Colon (tissue), 2 donors: Measurements from ENCODE around the gene PTPRN2.
"Not testable (repeated sequence)": the region's sequence is repeated elsewhere in the genome, so short reads cannot be mapped to it uniquely, and the experiment has no call there.

Source experiments
- FAIRE-seq: peaks from 2 replicates; lab custom pipeline; 2012; peaks lifted over from hg19 to GRCh38; lab: Jason Lieb, UNC
- donor health status: control.
- donor health status: control.

Gene PTPRN2

DNA sequence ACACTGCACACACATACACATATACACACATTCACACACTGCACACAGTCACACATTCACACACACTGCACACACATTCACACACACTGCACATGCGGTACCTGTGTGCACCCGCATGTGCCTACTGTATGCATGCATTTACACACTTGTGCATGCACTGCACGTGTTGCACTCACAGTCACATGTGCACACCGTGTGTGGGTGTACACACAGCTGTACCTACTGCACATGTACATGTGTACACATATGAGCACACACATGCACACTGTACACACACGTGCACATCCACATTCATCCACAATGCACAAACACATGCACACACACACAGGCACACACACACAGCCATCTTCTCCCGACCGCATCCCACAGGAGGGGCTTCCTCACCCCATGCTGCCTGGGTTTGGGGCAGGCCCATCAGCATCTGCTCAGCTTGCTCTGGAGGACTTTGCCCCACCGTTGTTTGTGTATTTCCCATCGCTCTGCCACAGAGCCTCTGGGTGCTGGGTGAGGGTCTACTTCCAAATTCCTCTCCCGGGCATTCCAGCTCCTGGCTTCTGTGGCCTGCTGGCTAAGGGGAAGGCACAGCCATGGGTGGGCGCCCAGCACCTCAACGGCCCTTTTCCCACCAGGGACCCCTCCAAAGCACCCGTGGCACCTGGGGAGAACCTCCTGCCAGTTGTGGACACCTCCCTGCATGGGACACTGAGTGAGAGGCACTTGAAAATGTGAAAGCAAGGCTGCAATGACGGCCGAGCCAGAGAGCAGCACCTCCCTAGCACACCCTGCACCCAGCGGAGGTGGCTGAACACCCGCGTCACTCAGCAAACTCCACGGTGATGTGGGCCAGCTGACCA is 324.3 kb downstream of the PTPRN2 start:
- no peak for FAIRE-seq

DNA sequence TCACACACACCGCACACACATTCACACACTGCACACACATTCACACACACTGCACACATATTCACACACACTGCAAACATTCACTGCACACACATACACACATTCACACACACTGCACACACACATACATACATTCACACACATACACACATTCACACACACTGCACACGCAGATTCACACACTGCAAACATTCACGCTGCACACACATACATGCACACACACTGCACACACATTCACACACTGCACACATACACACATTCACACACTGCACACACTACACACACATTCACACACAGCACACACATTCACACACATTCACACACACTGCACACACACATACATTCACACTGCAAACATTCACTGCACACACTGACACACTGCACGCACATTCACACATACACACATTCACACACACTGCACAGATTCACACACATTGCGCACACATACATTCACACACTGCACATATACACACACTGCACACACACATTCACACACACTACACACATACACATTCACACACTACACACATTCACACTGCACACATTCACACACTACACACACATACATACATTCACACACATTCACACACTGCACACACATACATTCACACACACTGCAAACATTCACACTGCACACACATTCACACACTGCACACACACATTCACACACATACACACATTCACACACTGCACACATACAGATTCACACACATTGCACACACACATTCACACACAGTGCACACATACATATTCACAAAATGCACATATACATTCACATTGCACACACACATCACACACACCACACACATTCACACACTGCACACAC is 325.1 kb downstream of the PTPRN2 start:
- no peak for FAIRE-seq

DNA sequence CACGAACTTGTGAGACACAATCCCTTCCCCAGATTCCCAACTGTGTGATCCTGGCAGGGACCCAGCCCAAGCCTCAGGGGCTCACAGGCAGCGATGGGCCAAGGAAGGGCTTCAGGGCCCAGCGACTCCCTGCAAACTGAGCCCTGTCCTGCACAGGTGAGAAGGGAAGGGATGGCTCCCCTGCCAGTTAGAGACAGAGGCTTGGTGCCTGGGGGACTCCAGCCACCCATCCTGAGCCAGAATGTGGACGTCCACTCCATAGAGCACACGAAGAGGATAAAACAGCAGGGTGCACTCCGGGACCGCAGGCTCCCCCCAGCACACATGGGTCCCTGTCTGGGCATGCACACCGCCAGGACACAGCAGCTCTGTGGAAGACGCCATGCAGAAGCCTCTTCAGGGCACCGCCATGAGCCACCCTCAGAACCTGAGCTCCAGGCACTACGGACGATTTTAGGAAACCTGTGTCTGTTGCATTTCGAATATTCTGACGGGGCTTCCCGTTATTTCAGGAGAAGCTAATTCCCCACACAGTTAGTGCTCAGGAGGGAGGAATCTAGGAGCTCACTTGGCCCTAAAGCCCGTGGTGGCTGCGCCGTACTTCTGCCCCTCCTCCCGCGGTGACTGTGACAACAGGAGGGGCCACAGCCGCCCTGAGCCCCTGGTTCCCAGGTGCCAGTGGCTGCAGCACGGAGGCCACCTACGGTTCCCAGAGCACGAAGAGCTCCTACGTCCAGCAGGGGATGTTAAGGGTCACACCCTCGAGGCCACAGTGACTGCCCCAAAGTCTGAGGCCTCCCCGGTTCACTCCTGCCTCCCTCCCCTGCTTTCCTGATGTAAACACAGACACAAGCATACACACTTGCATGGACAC is 326.0 kb downstream of the PTPRN2 start:
- no peak for FAIRE-seq

DNA sequence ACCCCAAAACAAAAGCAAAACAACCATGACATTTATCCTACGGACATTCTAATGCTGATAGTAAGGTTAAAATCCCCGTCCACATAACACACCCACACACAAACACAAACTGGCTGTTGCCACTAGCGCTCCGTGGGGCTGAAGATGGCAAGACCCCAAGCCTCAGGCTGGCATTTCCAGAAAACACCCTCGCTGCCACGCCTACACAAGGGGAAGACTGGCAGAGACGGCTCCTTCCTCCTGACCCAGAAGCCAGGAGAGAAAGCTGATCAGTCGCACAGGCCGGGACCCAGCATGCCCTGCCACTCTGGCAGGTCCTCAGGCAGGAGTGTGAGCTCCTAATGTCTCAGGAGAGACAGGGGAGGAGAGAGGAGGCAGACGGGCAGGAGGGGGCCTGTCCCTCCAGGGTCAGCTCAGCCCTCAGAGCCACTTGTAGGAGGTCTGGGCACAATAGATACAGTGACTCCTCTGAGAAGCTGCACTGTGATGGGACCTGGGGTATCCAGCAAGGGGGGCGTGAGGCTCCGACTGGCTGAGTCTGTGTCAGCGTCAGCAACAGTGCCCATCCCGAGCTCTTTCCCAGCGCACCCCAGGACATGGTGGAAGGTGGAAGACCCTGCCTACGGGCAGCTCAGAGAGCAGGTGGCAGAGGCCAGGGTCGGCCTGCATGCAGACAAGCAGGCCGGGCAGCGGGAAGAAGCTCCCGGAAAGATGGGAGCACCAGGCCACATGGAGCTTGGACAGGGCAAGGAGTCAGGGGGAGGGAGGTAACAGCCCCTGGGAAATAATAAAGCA is 326.9 kb downstream of the PTPRN2 start:
- FAIRE-seq = no peak

DNA sequence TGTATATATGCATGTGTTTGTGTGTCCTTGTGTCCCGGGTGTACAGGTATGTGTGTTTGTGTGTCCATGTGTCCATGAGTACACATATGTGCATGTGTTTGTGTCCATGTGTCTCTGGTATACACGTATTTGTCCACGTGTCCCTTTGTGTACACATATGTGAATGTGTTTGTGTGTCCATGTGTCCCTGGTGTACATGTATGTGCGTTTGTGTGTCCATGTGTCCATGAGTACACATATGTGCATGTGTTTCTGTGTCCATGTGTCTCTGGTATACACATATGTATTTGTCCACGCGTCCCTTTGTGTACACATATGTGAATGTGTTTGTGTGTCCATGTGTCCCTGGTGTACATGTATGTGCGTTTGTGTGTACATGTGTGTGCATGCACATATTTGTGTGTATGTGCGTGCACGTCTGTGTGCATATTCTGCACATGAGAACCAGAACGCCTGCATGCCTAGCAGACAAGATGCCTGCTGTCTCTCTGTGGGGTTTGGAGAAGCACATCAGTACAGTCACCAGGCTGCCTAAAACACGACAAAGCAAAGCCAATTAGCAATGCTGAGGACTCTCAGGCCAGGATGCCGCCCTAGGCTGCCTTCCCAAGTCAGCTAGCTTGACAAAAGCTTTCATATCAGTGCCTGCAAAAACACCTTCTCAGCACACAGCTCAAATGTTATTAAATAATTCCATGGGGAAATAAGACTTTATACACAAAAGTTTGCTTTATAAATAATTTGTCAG is 327.8 kb downstream of the PTPRN2 start:
- no peak for FAIRE-seq

DNA sequence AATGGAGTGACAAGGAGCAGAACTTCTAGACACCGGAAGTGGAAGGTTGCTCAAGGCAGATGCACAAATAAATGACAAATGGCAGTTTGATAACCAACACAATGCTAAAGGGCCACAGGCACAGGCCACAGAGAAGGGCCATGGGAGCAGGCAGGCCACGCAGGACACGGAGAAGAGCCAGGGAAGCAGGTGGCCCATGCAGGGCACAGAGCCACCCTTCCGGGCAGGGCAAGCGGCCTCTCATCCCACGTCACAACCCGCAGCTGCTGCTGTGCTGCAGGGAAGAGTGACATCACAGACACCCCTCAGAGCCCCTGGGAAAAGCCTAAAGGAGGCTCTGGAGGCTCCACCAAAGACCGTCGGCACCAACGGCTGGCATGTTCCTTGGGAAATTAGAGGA is 328.5 kb downstream of the PTPRN2 start:
- FAIRE-seq = no peak

DNA sequence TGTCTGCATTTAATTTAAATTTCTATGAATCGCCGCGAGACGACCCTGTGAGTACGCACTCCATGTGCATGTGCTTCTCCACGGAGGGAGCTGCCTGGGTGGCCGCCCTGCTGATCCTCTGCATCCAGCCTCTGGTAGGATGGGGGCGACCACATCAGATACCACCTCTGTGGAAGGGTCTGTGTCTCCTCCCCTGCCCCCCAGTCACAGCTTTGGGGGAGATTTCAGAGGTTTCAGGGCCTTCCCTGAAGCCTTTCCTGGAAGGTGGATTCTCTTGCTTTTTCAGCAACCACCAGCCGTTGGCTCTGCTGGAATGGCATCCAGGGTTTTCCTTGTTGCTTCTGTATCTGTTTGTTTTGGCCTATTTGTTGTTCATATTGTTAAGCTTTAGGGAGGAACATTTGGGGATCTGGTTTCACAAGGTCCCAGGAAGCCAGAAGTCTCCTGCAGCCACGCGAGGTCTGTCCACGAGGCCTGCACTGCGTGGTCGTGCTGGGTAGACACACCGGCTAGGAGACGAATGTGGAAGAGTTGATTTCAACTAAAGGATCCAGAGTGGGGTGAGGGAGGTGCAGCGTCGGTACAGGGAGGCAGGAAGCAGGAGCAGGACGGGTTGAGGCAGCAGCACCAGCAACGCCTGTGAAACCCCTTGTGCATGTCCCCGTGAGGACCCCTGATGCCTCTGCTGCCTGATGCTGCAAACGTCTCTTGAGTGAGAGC is 329.1 kb downstream of the PTPRN2 start:
- FAIRE-seq = no peak

DNA sequence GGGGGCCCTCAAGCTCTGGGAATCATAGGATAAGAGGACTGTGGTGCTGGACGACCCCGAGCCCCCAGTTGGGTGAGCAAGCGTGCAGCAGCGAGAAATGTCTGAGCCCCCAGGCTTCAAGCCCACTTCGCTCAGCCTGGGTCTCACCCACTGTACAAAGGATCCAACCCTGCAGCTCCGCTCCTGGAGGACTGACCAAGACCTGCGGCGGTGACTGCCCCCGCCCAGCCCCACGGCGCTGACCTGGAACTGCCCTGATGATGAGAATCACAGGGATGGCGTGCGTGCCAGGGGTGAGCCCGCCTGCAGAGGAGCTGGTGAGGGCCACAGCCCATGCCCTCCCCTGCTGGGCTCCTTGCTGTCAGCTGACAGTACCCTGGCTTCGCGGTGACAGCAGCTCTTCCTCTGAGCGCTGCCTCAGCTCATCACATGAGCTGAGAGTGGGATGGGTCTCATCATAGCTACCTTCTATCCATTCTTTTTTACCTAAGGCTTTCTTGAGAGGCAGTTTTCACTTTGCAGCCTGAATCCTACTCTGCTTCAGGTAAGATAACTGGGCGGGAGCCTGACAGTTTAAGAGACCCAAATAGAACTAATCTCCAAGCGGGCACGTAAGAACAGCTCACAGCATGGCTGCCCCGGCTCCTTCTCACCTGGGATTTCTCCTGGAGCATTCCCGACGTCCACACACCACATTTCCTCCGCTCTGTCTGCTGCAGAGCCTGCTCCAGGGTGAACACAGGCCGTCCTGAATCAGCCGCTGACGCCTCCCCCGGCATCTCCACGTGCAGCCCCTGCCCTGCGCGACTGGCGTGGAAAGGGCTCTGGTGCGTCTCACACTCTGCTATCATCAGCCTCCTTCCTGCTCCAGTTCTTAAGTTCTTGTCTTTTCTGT is 329.9 kb downstream of the PTPRN2 start:
- no peak for FAIRE-seq

DNA sequence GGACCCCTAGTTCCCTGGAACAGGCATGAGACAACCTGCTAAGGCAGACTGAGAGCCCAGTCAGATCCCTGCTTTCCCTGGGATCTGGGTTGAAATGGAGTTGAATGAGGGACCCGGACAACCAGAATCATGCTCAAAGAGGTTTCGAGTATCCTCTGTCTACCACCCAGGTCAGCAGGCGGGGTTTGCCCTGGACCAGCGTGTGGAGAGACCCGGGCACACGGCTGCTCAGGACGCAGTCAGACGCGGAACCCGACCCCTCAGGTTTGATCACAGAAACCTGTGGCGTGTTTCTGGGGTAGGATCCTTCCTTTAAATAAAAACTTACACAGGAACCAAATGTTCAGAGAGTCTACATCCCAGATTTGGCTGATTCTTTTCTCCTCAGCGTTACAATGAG is 330.6 kb downstream of the PTPRN2 start:
- FAIRE-seq = no peak

DNA sequence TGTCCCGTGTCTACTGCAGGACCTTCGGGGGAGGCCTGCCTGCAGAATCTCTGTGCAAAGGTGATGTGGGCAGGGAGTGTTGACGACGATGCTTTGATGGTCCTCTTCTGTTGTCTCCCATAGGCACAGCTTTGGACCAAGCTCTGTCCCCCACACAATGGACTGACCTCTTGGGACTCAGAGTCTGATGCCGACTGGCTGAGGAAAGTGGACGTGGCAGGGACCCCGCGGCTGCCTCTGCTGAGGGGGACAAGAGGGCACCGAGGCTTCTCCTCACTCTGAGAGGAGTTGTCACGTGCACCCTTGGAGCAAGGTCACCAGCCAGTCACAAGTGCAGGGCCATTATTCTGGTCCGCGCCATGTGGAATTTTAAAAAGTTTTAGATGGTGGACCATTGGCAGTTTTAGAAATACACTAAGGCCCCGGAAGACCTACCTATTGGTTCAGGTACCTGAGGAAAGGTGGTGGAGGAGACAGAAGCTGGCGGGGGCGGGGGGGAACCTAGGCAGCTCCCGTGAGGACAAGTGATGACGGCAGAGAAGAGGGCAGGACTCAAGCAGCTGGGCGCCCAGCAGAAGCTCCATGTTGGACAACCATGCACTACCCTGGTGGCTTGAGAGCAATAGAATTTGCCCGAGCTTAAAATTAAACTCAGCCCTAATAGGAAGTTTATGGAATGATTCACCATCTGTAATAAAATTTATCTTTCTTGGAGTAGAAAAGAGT is 331.4 kb downstream of the PTPRN2 start:
- no peak for FAIRE-seq

DNA sequence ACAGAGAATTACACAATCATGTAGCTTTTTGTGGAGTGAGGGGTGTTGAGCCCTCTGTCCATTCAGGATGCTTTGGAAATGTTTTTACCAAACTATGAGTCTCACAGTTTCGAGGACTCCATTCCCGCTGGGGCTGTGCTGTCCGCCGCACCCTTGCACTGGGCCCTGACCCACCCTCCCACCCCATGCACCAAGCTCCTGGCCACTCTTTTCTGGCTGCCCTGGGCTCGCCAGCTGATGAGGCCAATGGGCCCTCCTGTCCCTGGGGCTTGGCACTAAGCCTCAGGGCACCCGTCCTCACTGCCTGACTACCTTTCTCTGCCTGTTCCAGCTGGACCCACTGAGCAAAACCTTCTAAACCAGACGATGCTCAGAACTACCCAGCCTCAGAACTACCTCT is 332.1 kb downstream of the PTPRN2 start:
- no peak for FAIRE-seq

DNA sequence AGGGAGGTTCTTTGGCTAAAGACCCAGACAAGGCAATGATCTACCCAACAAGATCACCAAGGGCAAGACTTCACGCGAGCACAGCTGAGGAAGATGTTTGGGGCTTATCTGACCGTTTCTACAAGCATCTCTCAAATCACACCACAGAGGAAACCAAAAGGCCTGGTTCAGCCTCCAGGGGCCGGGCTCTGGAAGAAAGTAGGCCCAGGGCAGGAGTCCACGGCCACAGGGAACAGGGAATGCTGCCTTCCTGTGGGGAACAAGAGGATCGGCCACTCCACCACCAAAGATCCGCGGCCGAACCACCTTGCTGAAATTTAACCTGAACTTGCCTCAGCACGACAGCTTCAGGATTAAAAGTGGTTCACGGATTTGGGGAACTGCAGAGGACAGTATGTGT is 332.5 kb downstream of the PTPRN2 start:
- FAIRE-seq = no peak

DNA sequence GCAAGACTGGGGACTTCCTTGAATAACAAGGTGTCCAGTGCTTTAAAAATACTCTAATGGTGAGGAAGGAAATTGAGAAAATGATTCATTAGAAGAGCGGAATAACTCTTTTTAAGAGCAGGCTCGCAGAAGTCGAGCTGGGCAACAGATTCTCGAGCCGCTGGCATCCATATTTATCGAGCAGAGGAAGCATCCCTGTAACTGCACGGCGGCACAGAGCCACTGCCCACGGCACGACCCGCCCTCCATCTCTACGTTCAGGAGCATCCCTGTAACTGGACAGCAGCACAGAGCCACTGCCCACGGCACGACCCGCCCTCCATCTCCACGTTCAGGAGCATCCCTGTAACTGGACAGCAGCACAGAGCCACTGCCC is 334.0 kb downstream of the PTPRN2 start:
- not testable (repeated sequence) for FAIRE-seq

DNA sequence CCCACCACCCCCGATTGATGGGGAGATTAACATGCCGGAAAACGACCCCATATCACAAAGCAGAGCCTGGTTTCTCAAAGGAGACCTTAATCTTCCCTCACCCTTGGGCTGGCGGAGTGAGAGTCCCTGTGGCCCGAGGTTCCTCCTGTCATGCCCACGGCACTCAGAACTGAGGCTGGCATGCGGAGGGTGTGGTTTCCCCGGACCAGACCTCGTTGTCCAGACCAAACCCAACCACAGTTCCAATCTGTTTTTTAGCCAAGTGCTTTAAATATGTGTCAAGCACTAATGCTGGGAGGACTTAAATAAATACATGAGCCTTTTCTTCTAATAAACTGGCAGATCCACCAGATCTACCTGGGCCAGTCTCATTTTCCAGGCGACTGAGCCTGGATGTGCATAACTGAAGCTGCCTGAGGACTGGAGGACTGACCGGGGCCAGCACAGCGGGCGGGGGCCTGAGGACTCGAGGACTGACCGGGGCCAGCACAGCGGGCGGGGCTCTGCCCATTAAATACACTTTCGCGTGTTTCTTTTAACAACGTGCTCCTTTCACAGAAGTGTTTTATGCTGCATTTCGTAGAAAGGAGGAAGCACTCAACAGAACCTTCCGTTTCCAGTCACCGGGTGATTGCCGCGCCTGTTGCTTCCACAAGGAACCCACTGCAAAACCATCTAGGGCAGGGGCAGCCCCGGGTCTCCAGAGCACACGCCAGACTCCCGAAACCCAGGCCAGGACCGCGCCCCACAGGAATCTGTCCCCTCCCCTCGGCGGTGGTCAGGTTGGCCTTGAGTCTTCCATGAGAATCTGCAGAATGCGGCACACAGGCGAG is 334.6 kb downstream of the PTPRN2 start:
- FAIRE-seq = no peak

DNA sequence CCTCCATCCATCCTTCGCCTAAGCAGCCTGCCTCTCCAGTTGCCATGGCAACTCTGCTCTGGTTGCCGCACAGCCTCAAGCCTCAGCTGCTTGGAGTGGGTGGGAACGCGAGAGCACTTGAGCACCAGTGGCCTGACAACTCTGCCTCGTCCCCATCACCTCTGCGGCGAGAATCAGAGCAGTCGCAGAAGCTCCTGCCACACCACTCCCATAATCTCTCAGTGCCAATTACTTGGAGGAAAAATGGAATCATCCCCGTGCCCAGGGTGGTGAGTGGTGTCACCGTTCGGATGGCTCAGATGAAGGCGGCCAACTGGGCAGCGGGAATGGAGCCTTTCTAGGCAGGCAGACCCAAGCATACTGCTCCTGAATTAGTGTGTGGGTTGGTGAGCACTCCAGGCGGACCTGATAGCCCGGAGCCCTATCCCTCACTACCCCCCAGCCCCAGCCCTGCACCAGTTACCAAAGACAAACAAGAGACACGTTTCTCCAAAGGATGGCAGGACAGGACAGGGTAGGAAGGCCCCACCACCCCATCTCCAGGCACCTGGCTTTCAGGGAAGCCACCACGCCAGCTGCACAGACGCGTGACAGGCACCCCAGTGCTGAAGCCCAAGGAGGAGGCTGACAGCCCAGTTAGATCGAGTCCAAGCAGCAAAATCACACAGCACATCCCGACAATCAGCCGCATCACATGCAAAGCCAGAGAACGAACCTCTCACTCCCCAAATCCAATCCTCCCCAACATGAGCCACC is 335.4 kb downstream of the PTPRN2 start:
- no peak for FAIRE-seq

DNA sequence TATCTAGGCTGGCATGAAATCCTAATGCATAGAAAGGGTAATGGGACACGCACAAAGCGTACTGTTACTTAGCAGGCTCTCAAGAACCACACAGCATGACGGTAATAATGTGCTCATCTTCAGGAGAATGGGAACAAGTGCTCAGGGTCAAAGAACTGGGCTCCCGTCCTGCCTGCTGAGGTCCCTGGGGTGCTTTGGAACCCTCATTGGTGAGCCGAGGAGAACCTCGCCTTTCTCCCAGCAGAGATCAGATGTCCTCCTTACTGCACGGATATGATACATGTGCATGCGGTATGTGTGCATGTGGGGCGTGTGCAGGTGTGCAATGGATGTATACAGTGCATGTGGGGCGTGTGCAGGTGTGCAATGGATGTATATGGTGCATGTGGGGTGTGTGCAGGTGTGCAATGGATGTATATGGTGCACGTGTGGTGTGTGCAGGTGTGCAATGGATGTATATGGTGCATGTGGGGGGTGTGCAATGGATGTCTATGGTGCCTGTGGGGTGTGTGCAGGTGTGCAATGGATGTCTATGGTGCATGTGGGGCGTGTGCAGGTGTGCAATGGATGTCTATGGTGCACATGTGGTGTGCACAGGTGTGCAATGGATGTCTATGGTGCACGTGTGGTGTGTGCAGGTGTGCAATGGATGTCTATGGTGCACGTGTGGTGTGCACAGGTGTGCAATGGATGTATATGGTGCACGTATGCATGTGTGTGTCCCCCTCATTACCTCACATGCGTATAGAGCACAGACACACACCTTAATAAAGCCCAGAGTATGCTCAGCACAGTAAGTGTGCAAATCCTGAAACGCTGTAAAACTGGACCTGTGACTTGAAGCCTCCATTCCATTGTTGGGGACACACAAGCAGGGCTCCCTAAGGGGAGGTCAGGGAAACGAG is 336.3 kb downstream of the PTPRN2 start:
- FAIRE-seq = no peak
